Kidney (tissue), 14 donors: ENCODE data around the gene DONSON. TPM values are rescaled to one million over a fixed set of nuclear protein-coding genes. Genes with fewer than 3 reads are reported as not detected.

Source experiments
- DNase-seq, 5 donors: peaks; one replicate each; pipeline ENCODE4 v3.0.0-alpha.2; 2013 to 2020
- FAIRE-seq: peaks from 2 replicates; lab custom pipeline; 2012; peaks lifted over from hg19 to GRCh38; lab: Jason Lieb, UNC
- H3K27ac ChIP-seq, 2 donors: one replicate each; pipeline ENCODE4 v1.7.0; 2013; ENCODE audit warnings: low read depth in 2 of 2, low read length in 2 of 2, inconsistent platforms in 1 of 2
- H3K27me3 ChIP-seq: one replicate; pipeline ENCODE4 v1.7.1; 2013; ENCODE audit warnings: low read length, inconsistent platforms; ENCODE audit not compliant: control insufficient read depth, insufficient read depth
- H3K36me3 ChIP-seq, 3 donors: one replicate each; pipeline versions ENCODE4 v1.7.0 to v1.7.1; 2013; ENCODE audit warnings: low read length in 3 of 3, control low read depth in 1 of 3, inconsistent platforms in 1 of 3; ENCODE audit not compliant: insufficient read depth in 3 of 3, control insufficient read depth in 2 of 3
- H3K4me1 ChIP-seq, 3 donors: one replicate each; pipeline versions ENCODE4 v1.7.0 to v1.7.1; 2013; ENCODE audit warnings: low read length in 3 of 3, inconsistent platforms in 1 of 3, low read depth in 1 of 3; ENCODE audit not compliant: control insufficient read depth in 2 of 3, insufficient read depth in 2 of 3
- H3K4me3 ChIP-seq, 3 donors: one replicate each; pipeline versions ENCODE4 v1.7.0 to v1.8.1; 2013; ENCODE audit warnings: low read length in 3 of 3, control low read depth in 1 of 3, inconsistent platforms in 1 of 3
- H3K9ac ChIP-seq, 3 donors: one replicate each; pipeline versions ENCODE4 v1.7.0 to v1.7.1; 2013; ENCODE audit warnings: low read length in 3 of 3, control low read depth in 1 of 3, inconsistent platforms in 1 of 3
- H3K9me3 ChIP-seq, 3 donors: one replicate each; pipeline versions ENCODE4 v1.7.0 to v1.7.1; 2013; ENCODE audit warnings: low read length in 3 of 3, control low read depth in 1 of 3, inconsistent platforms in 1 of 3; ENCODE audit not compliant: control insufficient read depth in 2 of 3, insufficient read depth in 1 of 3
- intact Hi-C: fragments of 100-400 bp; cut with DNase I; formaldehyde crosslinking; loops from one replicate; pipeline ENCODE4 v1.11.1; 2022
- polyA plus RNA-seq: library from polyadenylated mRNA; stranded (reverse); fragments of 350-450 nt; fragmentation: Illumina TruSeq; extraction: RNeasy Lipid Tissue Mini Kit (QIAGEN cat#74804); gene quantifications from one replicate; pipeline ENCODE4 v1.2.3, GENCODE V29; 2014; ENCODE audit warnings: low read depth, low replicate concordance; ENCODE audit not compliant: insufficient read depth
- total RNA-seq: library from RNA; stranded (reverse); fragmentation: NEBNext Ultra II Directional; extraction: Animal tissue kit (Norgen Biotek cat#: 25700); gene quantifications from one replicate; pipeline ENCODE4 v1.2.1, GENCODE V29; 2021
- TF ChIP-seq, protein P1 (sequence below): IDR thresholded peaks from 3 replicates; pipeline ENCODE4 v1.5.1; 2012; ENCODE audit warnings: mild to moderate bottlenecking, moderate library complexity, borderline replicate concordance; ENCODE audit not compliant: insufficient read depth; ENCODE audit errors: extremely low read depth
- donor health status: control.
- donor health status: control.
- donor health status: control.
- donor health status: control.
- donor health status: control.
- donor health status: DM: yes; HTN: yes; CAD: no.
- donor health status: Normal renal cell carcinoma (clear cell type).

Gene DONSON
- total and polyA plus RNA-seq, 2 donors from 2014 or later: 6.8 to 8.9 TPM

DNA sequence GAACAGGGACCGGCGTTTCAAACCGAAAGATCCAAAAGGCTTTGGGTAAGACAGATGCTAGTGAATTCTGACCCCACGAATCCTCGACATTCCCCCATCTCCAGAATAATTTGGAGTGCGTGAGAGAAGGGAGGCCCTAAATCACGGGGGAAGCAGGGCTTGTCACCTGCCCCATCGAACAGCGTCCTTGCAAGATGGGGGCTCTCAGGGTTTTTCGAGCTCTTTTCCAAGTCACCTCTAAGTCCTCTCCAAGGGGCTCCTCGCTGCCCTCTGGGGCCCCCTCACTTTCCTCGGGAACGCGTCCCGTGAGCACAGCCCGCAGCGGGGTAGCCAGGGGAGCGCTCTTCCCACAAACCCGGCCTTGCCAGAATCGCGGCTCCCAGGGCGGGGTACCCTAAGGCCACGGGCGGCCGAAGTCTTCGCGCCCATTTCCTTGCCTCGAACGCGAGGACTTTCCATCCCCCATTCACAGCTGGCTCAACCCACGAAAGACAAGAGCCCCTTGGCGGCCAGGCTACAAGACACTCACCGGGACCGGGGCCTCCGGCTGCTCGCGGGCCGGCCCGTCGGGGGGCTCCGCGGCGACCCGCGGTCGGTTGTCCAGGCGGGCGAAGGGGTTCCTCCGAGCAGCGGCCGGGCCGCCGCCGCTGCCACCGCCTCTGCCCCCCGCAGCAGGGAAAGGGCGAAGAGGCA lies 546 bp downstream of the DONSON start:
- TF ChIP-seq, protein P1, sequence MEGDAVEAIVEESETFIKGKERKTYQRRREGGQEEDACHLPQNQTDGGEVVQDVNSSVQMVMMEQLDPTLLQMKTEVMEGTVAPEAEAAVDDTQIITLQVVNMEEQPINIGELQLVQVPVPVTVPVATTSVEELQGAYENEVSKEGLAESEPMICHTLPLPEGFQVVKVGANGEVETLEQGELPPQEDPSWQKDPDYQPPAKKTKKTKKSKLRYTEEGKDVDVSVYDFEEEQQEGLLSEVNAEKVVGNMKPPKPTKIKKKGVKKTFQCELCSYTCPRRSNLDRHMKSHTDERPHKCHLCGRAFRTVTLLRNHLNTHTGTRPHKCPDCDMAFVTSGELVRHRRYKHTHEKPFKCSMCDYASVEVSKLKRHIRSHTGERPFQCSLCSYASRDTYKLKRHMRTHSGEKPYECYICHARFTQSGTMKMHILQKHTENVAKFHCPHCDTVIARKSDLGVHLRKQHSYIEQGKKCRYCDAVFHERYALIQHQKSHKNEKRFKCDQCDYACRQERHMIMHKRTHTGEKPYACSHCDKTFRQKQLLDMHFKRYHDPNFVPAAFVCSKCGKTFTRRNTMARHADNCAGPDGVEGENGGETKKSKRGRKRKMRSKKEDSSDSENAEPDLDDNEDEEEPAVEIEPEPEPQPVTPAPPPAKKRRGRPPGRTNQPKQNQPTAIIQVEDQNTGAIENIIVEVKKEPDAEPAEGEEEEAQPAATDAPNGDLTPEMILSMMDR: no peak
- DNase-seq (peak; percentile 46 to 83 (median 75)), FAIRE-seq (no peak)
- H3K4me1 ChIP-seq: no peaks in the 10 kb centered on the region
- intact Hi-C loops: no loop called here
- peak overlapping the region; percentile 34 to 57 for H3K27ac ChIP-seq
- no peaks in the 10 kb centered on the region for H3K36me3 ChIP-seq
- peak overlapping the region; percentile 58 to 88 (median 64) for H3K4me3 ChIP-seq
- peak overlapping the region in 2 of 3 donors; percentile 39 to 75 for H3K9ac ChIP-seq
- H3K9me3 ChIP-seq: no peaks in the 10 kb centered on the region
- no peaks in the 10 kb centered on the region for H3K27me3 ChIP-seq

DNA sequence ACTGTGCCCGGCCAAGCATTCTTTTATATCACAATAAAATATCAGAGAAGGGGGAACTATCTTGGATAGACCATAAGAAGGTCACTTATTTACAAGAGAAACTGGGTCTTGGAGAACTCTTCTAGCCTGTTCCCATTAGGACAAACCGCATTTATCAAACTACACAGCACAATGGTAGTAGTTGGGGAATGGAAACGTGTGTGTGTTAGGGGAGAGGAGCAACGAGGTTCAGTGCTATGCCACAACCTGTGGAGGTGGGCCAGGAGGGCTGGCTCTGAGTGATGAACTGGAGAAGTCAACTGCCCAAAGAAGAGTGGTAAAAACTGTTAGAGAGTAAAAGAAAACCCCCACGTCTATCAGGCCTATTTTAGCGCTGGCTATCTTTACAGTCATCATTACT lies 1.6 kb downstream of the DONSON start:
- DNase-seq (peak in 1 of 5 donors; percentile 2), FAIRE-seq (no peak)
- Histone ChIP-seq H3K27ac (no peak overlapping the region), H3K9me3 (no peaks in the 10 kb centered on the region), H3K4me3 (no peak overlapping the region), H3K27me3 (no peaks in the 10 kb centered on the region), H3K9ac (no peak overlapping the region), H3K36me3 (no peaks in the 10 kb centered on the region), H3K4me1 (no peaks in the 10 kb centered on the region)
- intact Hi-C loops: no loop called here
- TF ChIP-seq, protein P1: no peak

DNA sequence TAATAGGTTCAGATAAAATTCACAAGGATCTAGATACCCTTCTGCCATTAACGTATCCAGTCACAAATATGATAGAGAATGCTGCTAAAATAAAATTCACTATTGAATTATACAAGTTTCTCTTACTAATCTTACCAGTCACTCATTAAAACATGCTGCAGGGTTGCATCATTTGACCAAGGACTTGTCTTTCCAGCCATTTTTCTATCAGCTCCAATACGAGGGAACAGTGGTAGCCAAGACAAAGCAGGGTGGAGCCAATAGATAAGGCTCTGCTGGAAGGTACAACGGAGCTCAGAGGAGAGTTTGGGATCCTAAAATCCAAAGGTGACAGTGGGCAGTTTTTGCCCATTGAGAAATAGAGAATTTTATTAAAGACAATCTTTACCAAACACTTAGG lies 4.0 kb downstream of the DONSON start:
- FAIRE-seq (no peak), DNase-seq (no peak)
- TF ChIP-seq, protein P1: no peak
- H3K4me3 ChIP-seq: no peak overlapping the region
- no peaks in the 10 kb centered on the region for H3K9me3 ChIP-seq
- no peak overlapping the region for H3K27ac ChIP-seq
- H3K4me1 ChIP-seq: no peaks in the 10 kb centered on the region
- H3K36me3 ChIP-seq: no peaks in the 10 kb centered on the region
- intact Hi-C loops: no loop called here
- H3K27me3 ChIP-seq: no peaks in the 10 kb centered on the region
- no peak overlapping the region for H3K9ac ChIP-seq
